IPS-20b (cell line): ENCODE data around the gene CALN1.

ENCODE experiments used
- H3K27ac ChIP-seq: one replicate; pipeline ENCODE4 v1.5.1; 2013; ENCODE audit warnings: low read length
- H3K27me3 ChIP-seq: 2 replicates; pipeline ENCODE4 v1.6.1; 2013; ENCODE audit warnings: mild to moderate bottlenecking, low read length, inconsistent platforms; ENCODE audit not compliant: insufficient read depth
- H3K36me3 ChIP-seq: 2 replicates; pipeline ENCODE4 v1.6.1; 2013; ENCODE audit warnings: low read depth, mild to moderate bottlenecking, inconsistent platforms, low read length, moderate library complexity; ENCODE audit not compliant: insufficient read depth
- H3K4me1 ChIP-seq: 2 replicates; pipeline ENCODE4 v1.6.1; 2013; ENCODE audit warnings: mild to moderate bottlenecking, control low read depth, inconsistent platforms, low read length, moderate library complexity; ENCODE audit not compliant: insufficient read depth
- H3K4me3 ChIP-seq: 2 replicates; pipeline ENCODE4 v1.5.1; 2013; ENCODE audit warnings: mild to moderate bottlenecking, low read length, inconsistent platforms
- H3K9ac ChIP-seq: 2 replicates; pipeline ENCODE4 v1.6.1; 2013; ENCODE audit warnings: low read depth, mild to moderate bottlenecking, inconsistent platforms, low read length, moderate library complexity
- H3K9me3 ChIP-seq: 2 replicates; pipeline ENCODE4 v1.6.1; 2013; ENCODE audit warnings: mild to moderate bottlenecking, low read depth, low read length, inconsistent platforms; ENCODE audit not compliant: insufficient read depth

CALN1 gene

GRCh38 chr7:72057231-72057630 is 354.9 kb downstream of the CALN1 start:
- no peak overlapping the region for H3K4me3 ChIP-seq
- H3K4me1 ChIP-seq = no peaks in the 10 kb centered on the region
- no peak overlapping the region for H3K9ac ChIP-seq
- H3K27ac ChIP-seq = no peak overlapping the region
- no peaks in the 10 kb centered on the region for H3K9me3 ChIP-seq
- no peaks in the 10 kb centered on the region for H3K27me3 ChIP-seq
- H3K36me3 ChIP-seq = no peaks in the 10 kb centered on the region

DNA sequence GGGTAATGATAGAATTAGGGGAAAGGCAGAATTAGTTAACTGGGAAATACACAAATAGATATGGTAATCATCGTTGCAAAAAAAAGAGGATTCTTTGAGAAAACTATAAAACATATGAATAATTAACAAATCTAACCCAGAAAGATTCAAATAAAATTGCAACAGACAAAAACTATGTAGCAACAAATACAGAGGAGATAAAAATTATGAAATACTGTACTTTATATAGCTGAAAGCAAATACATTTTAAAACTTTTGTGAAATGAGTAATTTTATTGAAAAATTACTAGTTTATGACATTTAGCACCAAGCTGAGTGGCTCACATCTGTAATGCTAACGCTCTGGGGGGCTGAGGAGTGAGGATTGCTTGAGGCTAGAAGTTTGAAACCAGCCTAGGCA is 356.7 kb downstream of the CALN1 start:
- Histone ChIP-seq H3K4me3 (no peak overlapping the region), H3K9ac (no peak overlapping the region), H3K27me3 (no peaks in the 10 kb centered on the region), H3K4me1 (no peaks in the 10 kb centered on the region), H3K27ac (no peak overlapping the region), H3K36me3 (no peaks in the 10 kb centered on the region), H3K9me3 (no peaks in the 10 kb centered on the region)

DNA sequence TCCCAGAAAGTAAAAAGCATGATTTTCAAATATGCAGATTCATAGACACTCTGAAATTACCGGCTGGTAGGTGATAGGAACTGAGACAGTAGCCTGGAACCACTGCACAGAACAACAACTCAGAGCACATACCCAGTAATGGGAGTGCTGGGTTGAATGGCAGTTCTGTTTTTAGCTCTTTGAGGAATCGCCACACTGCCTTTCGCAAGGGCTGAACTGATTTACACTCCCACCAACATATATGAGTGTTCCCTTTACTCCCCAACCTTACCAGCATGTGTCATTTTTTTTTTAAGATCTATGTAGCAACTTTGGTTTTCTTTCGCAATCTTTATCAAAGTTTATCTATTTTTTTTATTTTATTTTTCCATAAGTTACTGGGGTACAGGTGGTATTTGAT is 358.8 kb downstream of the CALN1 start:
- no peak overlapping the region for H3K27ac ChIP-seq
- H3K4me1 ChIP-seq = no peaks in the 10 kb centered on the region
- H3K4me3 ChIP-seq = no peak overlapping the region
- H3K27me3 ChIP-seq = no peaks in the 10 kb centered on the region
- H3K9me3 ChIP-seq = no peaks in the 10 kb centered on the region
- no peaks in the 10 kb centered on the region for H3K36me3 ChIP-seq
- H3K9ac ChIP-seq = no peak overlapping the region

GRCh38 chr7:72048420-72048819 is 363.7 kb downstream of the CALN1 start:
- H3K27me3 ChIP-seq = no peaks in the 10 kb centered on the region

DNA sequence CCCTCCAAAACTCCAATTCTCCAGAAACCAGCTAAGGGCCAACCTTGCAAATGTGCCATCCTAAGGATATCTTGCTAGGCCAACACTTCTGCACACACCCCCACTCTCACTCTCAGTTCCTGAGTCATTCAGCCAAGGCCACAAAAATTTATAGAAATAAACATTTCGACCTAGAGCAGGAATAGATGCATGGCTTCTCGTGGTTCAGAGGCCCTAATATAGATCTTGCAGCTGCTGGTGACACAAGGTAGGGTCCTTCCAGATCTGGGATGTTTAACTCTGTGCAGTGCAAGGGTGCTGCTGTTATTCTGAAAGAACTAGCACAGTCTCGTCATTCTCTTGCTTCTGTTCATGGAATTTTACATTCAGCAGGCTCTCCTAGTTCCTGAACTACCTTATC is 369.3 kb downstream of the CALN1 start:
- H3K27me3 ChIP-seq = no peaks in the 10 kb centered on the region
- H3K9me3 ChIP-seq = no peaks in the 10 kb centered on the region
- no peak overlapping the region for H3K4me3 ChIP-seq
- no peak overlapping the region for H3K27ac ChIP-seq
- H3K4me1 ChIP-seq = no peaks in the 10 kb centered on the region
- H3K9ac ChIP-seq = no peak overlapping the region
- H3K36me3 ChIP-seq = no peaks in the 10 kb centered on the region

More at GRCh38 chr7:72048420-72048819, 363.7 kb downstream of the CALN1 start:
- H3K4me3 ChIP-seq = no peak overlapping the region
- H3K36me3 ChIP-seq = no peaks in the 10 kb centered on the region
- H3K27ac ChIP-seq = no peak overlapping the region
- H3K9ac ChIP-seq = no peak overlapping the region
- no peaks in the 10 kb centered on the region for H3K9me3 ChIP-seq
- no peaks in the 10 kb centered on the region for H3K4me1 ChIP-seq

- no peaks in the 10 kb centered on the region for H3K27me3 ChIP-seq
- no peaks in the 10 kb centered on the region for H3K9me3 ChIP-seq
- no peak overlapping the region for H3K27ac ChIP-seq
- no peak overlapping the region for H3K9ac ChIP-seq
- H3K4me1 ChIP-seq = no peaks in the 10 kb centered on the region
- no peak overlapping the region for H3K4me3 ChIP-seq
- H3K36me3 ChIP-seq = no peaks in the 10 kb centered on the region
Measured at GRCh38 chr7:72040641-72041040, 371.5 kb downstream of the CALN1 start.

GRCh38 chr7:72039460-72039859 is 372.7 kb downstream of the CALN1 start:
- H3K27me3 ChIP-seq = no peaks in the 10 kb centered on the region
- H3K4me1 ChIP-seq = no peaks in the 10 kb centered on the region
- no peaks in the 10 kb centered on the region for H3K36me3 ChIP-seq
- H3K4me3 ChIP-seq = no peak overlapping the region
- H3K27ac ChIP-seq = no peak overlapping the region
- no peak overlapping the region for H3K9ac ChIP-seq
- no peaks in the 10 kb centered on the region for H3K9me3 ChIP-seq

DNA sequence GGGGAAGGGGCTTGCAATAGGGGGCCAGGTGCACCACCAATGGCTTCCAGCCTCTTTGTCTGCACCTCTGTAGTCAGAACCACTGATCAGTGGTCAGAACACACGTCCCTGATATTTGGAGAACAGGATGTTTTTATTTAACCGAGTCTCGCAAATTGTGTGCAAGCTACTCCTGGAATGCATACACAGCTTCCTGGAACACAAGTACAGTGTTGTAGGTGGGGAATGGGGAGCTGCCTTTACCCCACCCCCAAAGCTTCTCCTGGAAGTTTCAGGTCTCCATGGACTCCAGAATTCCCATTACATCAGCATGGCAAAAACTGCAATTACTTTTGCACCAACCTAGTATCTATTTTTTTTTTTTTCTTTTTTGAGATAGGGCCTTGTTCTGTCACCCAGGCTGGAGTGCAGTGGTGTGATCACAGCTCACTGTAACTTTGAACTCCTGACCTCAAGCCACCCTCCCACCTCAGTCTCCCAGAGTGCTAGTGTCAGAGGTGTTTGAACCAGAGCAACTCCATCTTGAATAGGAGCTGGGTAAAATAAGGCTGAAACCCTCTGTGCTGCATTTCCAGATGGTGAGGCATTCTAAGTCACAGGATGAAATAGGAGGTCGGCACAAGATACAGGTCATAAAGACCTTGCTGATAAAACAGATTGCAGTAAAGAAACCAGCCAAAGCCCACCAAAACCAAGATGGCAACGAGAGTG is 374.0 kb downstream of the CALN1 start:
- H3K36me3 ChIP-seq = no peaks in the 10 kb centered on the region
- H3K27ac ChIP-seq = no peak overlapping the region

DNA sequence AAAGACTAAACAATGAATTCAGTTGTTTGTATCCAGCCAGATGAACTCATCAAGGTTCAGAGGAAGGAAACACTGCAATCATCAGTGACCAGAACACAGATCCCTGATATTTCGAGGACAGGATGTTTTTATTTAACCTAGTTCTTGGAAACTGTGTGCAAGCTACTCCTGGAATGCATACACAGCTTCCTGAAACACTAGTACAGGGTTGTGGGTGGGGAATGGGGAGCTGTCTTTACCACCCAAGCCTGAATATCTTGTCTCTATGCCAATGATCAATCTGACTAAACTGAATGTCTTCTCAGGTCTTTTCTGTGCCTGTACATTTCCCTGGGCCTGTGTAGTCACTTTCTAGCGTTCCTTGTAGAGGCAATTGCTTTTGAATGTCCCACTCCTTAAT is 374.6 kb downstream of the CALN1 start:
- no peaks in the 10 kb centered on the region for H3K4me1 ChIP-seq

More for the DNA sequence above, 374.0 kb downstream of the CALN1 start:
- no peaks in the 10 kb centered on the region for H3K9me3 ChIP-seq
- H3K9ac ChIP-seq = no peak overlapping the region
- H3K4me3 ChIP-seq = no peak overlapping the region
- H3K27me3 ChIP-seq = no peaks in the 10 kb centered on the region
- no peaks in the 10 kb centered on the region for H3K4me1 ChIP-seq

DNA sequence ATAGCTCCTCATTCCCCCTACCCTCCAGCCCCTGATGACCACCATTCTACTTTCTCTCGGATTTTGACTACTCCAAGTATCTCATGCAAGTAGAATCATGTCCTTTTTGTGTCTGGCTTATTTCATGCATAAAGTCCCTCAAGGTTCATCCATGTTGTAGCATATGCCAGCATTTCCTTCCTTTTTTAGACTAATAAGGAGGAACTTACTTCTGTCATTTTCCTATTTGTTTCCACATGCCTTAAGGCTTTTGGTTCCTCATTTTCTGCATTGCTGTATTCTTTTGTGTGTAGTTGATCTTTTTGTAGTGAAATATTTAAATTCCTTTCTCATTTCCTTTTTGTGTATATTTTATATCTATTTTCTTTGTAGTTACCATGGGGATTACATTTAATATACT is 376.9 kb downstream of the CALN1 start:
- H3K9me3 ChIP-seq = no peaks in the 10 kb centered on the region
- H3K27ac ChIP-seq = no peak overlapping the region
- no peaks in the 10 kb centered on the region for H3K36me3 ChIP-seq
- H3K9ac ChIP-seq = no peak overlapping the region
- no peak overlapping the region for H3K4me3 ChIP-seq
- H3K4me1 ChIP-seq = no peaks in the 10 kb centered on the region
- no peaks in the 10 kb centered on the region for H3K27me3 ChIP-seq

More for the DNA sequence above, 374.6 kb downstream of the CALN1 start:
- Histone ChIP-seq H3K9ac (no peak overlapping the region), H3K27me3 (no peaks in the 10 kb centered on the region), H3K36me3 (no peaks in the 10 kb centered on the region), H3K4me3 (no peak overlapping the region), H3K9me3 (no peaks in the 10 kb centered on the region), H3K27ac (no peak overlapping the region)

DNA sequence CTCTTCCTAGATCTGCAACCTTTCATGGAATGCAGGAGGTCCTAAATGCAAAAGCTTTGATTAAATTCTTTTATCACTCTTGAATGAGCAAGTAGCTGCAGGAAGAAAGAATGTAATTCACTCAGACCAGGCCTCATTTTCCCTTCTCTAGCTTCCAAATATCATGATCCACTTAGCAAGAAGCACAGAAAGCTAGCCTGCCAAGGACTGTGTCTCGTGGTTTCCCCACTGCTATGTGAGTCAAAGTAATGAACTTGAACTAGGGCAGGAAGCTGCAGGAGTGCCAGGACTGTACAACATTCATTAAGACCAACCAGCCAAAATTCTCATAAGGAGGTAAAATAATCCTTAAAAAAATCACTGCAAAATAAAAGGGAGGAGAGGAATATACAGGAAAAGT is 379.2 kb downstream of the CALN1 start:
- H3K4me3 ChIP-seq = no peak overlapping the region
- no peaks in the 10 kb centered on the region for H3K27me3 ChIP-seq
- no peaks in the 10 kb centered on the region for H3K36me3 ChIP-seq
- no peaks in the 10 kb centered on the region for H3K9me3 ChIP-seq
- H3K27ac ChIP-seq = no peak overlapping the region
- no peaks in the 10 kb centered on the region for H3K4me1 ChIP-seq
- H3K9ac ChIP-seq = no peak overlapping the region

DNA sequence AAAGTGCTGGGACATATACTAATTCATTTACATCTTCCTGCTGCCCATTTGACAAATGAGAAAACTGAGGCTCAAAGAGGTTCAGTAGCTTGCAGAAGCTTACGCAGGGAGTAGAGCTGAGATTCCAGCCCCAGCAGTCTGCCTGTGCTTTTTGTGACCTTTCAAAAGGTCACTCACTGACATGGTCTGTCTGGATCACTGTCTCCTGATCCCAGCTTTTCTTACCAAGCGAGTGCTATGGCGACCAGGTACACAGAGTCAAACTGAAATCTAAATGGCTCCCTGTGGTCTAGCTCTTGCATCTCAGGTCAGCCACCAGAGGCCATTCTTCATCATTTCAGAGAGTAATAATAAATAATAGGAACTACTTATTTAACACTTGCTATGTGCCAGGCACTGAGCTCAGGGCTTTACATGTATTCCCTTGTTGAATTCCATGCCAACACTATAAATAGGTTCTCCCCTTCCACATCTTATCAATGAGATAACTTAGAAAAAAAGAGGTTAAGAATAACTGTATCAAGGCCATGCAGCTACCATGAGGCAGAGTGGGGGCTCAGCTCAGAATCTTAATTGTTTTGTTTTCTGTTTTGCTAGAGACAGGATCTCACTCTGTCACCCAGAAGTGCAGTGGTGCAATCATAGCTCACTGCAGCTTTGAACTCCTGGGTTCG is 381.0 kb downstream of the CALN1 start:
- no peaks in the 10 kb centered on the region for H3K4me1 ChIP-seq
- H3K9ac ChIP-seq = no peak overlapping the region
- H3K27ac ChIP-seq = no peak overlapping the region
- no peak overlapping the region for H3K4me3 ChIP-seq
- no peaks in the 10 kb centered on the region for H3K36me3 ChIP-seq
- no peaks in the 10 kb centered on the region for H3K27me3 ChIP-seq
- no peaks in the 10 kb centered on the region for H3K9me3 ChIP-seq
